Activated CD8-positive, alpha-beta memory T cell treated with anti-CD3 and anti-CD28 coated beads for 48 hours (primary cell): ENCODE results near the gene RMI1.

Experiments
- DNase-seq, 3 experiments: peaks; one replicate each; pipeline ENCODE4 v3.0.0-alpha.2; 2020; ENCODE audit warnings: low read depth in 2 of 3, low spot score in 2 of 3

Gene RMI1

GRCh38 chr9:83967073-83967472 is 13.5 kb upstream of the RMI1 start:
- DNase-seq: no peak

- DNase-seq: no peak
Measured at GRCh38 chr9:83969602-83970001, 11.0 kb upstream of the RMI1 start.

GRCh38 chr9:83971485-83971884 is 9.1 kb upstream of the RMI1 start:
- no peak for DNase-seq

- DNase-seq: no peak
Measured at GRCh38 chr9:83972286-83972685, 8.3 kb upstream of the RMI1 start.

GRCh38 chr9:83975300-83975699 is 5.3 kb upstream of the RMI1 start:
- no peak for DNase-seq

GRCh38 chr9:83976372-83976771 is 4.2 kb upstream of the RMI1 start:
- no peak for DNase-seq

- no peak for DNase-seq
Measured at GRCh38 chr9:83977196-83977595, 3.4 kb upstream of the RMI1 start.

GRCh38 chr9:83978992-83979811 is 1.4 kb upstream of the RMI1 start:
- peak; percentile 67 to 73 (median 72) for DNase-seq

- DNase-seq: peak; percentile 97 to 99 (median 98)
Measured at GRCh38 chr9:83979812-83980394, 702 bp upstream of the RMI1 start, which contains the start of gene HNRNPK. TSS of gene HNRNPK (minus strand) at chr9:83980215. CDS start at chr9:83978252, 1,963 bp downstream.

GRCh38 chr9:83981126-83981871 is 694 bp downstream of the RMI1 start:
- DNase-seq: peak in 1 of 3 experiments; percentile 6

GRCh38 chr9:83986195-83986594 is 5.6 kb downstream of the RMI1 start:
- no peak for DNase-seq

GRCh38 chr9:83986765-83987401 is 6.3 kb downstream of the RMI1 start:
- no peak for DNase-seq

GRCh38 chr9:83987402-83987791 is 6.8 kb downstream of the RMI1 start:
- DNase-seq: no peak

- no peak for DNase-seq
Measured at GRCh38 chr9:83988411-83988810, 7.8 kb downstream of the RMI1 start.

- DNase-seq: no peak
Measured at GRCh38 chr9:83991355-83991754, 10.8 kb downstream of the RMI1 start.

- DNase-seq: no peak
Measured at GRCh38 chr9:83992407-83992806, 11.8 kb downstream of the RMI1 start.

GRCh38 chr9:83992901-83993300 is 12.3 kb downstream of the RMI1 start:
- DNase-seq: no peak

GRCh38 chr9:83996126-83996525 is 15.5 kb downstream of the RMI1 start:
- DNase-seq: no peak

- no peak for DNase-seq
Measured at GRCh38 chr9:83999141-83999918, 18.7 kb downstream of the RMI1 start.

GRCh38 chr9:84000186-84000585 is 19.6 kb downstream of the RMI1 start:
- DNase-seq: no peak

GRCh38 chr9:84001621-84002020 is 21.0 kb downstream of the RMI1 start:
- no peak for DNase-seq
